ENCODE measurements around the gene SLC39A12.
A peak's percentile ranks its signal among the peaks of the same experiment; 100 is the strongest.

The SLC39A12 gene

DNA sequence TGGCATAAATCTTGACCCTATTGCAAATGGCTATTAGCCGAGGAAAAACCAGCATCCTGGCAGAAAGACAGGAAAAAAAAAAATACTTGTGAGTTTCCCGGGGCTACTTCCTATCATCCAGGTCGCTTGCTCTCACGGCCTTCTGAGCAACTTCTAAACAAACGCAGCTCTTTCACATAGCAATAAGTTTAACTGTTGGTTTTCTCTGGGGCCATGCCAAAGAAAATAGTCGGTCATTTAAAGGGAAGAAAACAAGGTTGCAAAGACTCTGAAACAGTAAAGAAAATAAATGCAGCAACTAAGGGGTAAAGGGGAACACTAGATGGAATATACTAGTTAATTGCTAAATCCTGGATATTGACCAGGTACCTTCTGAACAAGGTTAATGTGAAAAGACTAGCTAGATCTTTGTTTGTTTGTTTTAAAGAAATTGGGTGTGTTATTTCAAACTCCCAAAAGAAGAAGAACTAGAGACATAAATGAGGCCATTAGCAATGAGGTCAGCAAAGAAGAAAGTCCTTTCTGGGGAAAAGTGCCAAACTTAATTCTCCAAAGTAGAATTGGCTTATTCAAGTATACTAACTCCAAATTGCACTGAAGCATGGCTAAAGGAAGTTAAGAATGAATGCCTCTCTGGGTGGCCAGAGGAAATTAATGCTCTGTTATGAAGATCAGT lies 54.2 kb downstream of the SLC39A12 start:
- H3K4me3 ChIP-seq (ENCODE audit: low read depth, low read length), result peak overlapping the region; percentile 16

DNA sequence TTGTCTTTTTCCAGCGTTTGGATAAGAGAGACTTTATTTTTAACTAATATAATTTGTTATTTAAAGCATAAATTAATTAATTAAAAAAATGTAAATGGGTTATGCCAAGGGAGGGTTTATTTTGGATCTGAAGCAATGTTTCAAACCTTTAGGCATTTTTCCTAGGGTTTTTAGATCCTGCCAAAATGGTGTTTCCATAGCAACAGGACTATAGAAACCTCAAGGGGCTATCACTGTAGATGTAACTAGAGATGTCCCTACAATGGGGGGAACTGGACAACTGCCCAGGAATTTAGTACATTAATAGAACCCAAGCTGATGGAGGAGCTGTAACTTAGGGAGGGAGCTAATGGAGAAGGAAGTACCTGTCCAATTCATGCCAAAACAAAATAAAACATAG lies 57.3 kb downstream of the SLC39A12 start:
- TF ChIP-seq, protein P1, sequence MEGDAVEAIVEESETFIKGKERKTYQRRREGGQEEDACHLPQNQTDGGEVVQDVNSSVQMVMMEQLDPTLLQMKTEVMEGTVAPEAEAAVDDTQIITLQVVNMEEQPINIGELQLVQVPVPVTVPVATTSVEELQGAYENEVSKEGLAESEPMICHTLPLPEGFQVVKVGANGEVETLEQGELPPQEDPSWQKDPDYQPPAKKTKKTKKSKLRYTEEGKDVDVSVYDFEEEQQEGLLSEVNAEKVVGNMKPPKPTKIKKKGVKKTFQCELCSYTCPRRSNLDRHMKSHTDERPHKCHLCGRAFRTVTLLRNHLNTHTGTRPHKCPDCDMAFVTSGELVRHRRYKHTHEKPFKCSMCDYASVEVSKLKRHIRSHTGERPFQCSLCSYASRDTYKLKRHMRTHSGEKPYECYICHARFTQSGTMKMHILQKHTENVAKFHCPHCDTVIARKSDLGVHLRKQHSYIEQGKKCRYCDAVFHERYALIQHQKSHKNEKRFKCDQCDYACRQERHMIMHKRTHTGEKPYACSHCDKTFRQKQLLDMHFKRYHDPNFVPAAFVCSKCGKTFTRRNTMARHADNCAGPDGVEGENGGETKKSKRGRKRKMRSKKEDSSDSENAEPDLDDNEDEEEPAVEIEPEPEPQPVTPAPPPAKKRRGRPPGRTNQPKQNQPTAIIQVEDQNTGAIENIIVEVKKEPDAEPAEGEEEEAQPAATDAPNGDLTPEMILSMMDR (conservative IDR thresholded peaks at IDR 0.05; ENCODE audit: low read depth, low read length), result no peak
- no peak overlapping the region for H3K4me3 ChIP-seq (ENCODE audit: low read depth, low read length)
- DNase-seq (ENCODE audit: low read depth), result no peak

More for the DNA sequence above, 54.2 kb downstream of the SLC39A12 start:
- DNase-seq (ENCODE audit: low read depth), result peak; percentile 93
- TF ChIP-seq, protein P1 (conservative IDR thresholded peaks at IDR 0.05; ENCODE audit: low read depth, low read length), result no peak

DNA sequence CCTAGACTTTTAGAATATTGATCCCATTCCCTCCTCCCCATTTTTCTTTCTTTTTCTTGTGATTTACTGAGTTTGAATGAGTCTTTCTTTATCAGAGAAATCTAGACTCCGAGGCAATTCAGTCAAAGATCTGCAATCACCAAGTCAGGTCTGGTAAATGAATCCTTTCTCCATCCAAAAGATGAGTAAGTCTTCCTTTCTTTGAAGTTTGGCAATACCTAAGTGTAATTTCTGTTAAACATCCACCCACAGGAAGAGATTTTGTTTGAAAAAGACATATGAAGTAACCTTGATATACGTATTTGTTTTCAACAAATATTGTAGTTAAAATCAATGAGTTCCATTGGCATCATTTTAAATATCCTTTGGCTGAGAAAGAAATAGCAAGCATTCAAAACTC lies 58.3 kb downstream of the SLC39A12 start:
- H3K4me3 ChIP-seq (ENCODE audit: low read depth, low read length), result no peak overlapping the region
- peak; percentile 73 for DNase-seq (ENCODE audit: low read depth)
- TF ChIP-seq, protein P1 (conservative IDR thresholded peaks at IDR 0.05; ENCODE audit: low read depth, low read length), result no peak

DNA sequence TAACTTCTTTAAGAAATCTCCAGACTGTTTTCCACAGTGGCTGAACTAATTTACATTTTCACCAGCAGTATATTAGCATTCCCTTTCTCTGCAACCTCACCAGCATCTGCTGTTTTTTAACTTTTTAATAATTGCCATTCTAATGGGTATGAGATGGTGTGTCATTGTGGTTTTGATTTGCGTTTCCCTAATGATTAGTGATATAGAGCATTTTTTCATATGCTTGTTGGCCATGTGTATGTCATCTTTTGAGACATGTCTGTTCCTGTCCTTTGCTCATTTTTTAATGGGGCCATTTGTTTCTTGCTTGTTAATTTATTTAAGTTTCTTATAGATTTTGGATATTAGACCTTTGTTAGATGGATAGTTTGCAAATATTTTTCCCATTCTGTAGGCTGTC lies 68.8 kb downstream of the SLC39A12 start:
- DNase-seq (ENCODE audit: low read depth), result no peak
- no peak overlapping the region for H3K4me3 ChIP-seq (ENCODE audit: low read depth, low read length)
- TF ChIP-seq, protein P1 (conservative IDR thresholded peaks at IDR 0.05; ENCODE audit: low read depth, low read length), result no peak

DNA sequence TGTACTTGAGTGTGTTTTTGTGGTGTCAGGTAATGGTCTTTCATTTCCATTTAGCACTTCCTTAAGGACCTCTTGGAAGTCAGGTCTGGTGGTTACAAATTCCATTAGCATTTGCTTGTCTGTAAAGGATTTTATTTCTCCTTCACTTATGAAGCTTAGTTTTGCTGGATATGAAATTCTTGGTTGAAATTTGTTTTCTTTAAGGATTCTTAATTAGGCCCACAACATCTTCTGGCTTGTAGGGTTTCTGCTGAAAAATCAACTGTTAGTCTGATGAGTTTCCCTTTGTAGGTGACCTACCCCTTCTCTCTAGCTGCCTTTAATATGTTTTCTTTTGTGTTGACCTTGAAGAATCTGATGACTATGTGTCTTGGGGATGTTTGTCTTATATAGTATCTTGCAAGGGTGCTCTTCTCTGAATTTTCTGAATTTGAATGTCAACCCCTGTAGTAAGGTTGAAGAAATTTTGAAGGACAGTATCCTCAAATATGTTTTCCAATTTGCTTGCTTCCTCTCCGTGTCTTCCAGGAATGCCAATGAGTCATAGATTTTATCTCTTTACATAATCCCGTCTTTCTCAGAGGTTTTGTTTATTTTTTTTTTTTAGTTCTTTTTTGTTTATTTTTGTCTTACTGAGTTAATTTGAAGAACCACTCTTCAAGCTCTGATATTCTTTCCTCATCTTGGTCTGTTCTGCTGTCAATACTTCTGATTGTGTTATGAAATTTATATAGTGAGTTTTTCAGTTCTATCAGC lies 70.2 kb downstream of the SLC39A12 start:
- TF ChIP-seq, protein P1 (conservative IDR thresholded peaks at IDR 0.05; ENCODE audit: low read depth, low read length), result no peak
- no peak overlapping the region for H3K4me3 ChIP-seq (ENCODE audit: low read depth, low read length)
- no peak for DNase-seq (ENCODE audit: low read depth)

DNA sequence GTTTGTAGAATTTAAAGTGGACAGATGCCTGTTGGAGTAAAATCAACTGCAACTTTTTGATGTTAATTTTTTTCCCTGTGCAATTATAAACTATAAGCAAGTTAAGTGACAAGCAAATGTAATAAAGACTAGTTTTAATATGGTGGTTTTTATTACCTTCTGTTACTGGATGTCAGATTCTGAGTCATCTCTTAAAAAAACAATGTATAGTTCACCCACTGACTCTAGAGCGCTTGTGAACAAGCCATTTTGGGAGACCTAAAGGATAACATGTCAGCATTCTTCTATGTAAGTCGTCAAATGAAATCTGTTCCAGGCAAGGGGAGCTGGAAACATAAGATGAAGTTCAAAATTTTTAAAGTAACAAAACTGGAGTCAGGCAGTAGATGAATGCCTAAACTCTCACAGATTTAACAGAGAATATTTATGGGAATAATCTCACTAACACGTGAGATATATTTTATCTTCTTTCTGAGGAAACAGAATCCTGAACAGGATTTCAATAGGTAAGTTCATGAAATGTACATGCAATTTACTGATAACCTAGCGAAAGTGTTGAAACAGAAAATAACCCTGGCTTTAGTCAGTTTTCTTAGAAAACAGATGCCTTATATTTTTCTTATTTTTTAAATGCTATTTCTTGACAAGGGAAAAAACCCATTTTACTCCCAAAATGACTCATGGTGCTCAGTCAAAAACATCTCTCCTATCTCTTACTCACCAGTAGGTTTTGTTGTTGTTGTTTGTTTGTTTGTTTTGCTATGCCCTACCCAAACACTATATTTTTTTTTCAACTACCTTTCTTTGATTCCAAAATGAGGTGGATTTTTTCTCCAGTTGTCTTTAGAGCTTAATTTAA lies 91.7 kb downstream of the SLC39A12 start:
- DNase-seq (ENCODE audit: low read depth), result peak; percentile 67
- TF ChIP-seq, protein P1 (conservative IDR thresholded peaks at IDR 0.05; ENCODE audit: low read depth, low read length), result no peak
- H3K4me3 ChIP-seq (ENCODE audit: low read depth, low read length), result no peak overlapping the region

Data from choroid plexus epithelial cell (primary cell).